DMS79 treated with DMSO at 0.1 percent for 48 hours (cell line): ENCODE data around the gene C4BPB.

ENCODE experiments used
- DNase-seq: peaks from one replicate; lab custom pipeline; 2025; lab: John Stamatoyannopoulos, UW

The C4BPB gene

DNA sequence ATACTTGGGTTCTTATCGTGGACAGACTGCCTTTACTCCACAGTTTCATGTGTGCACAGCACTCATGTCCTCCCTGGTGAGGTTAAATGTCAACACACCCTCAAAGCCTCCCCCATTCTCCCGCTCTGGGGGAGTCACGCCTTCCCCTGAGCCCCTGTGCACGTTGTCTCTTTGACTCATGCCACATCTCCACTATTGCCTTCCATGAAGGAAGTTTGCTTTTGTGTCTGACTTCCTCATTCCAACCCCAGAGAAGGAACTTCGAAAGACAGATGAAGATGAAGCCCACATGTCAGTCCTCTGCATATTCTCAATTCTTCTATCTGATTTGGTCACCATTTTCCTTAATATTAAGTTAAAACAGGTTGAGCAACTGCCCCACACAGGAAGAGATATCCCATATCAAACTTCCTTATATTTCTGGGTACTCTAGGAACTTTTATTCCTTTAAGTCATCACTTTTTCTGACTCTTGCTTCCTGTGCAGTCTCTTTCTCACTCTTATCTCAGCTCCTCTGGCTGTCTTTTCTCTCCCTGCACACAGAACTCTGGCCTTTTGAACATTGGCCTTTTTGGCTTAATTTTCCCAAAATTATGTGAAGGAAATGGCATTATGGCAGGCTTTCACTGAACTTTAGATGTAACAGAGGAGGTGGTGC, 56.9 kb downstream of the C4BPB start:
- no peak for DNase-seq
